WTC11 (cell line): ENCODE measurements around the gene ZDHHC19. TPM values are rescaled to one million over a fixed set of nuclear protein-coding genes. Genes with fewer than 3 reads are reported as not detected.
A peak's percentile ranks its signal among the peaks of the same experiment; 100 is the strongest.

ENCODE experiments used
- ATAC-seq: fragments of 200-7000 bp; cut with Tn5 transposase; 2 replicates; pipeline ENCODE4 v1.10.0; 2021; ENCODE audit warnings: mild to moderate bottlenecking, moderate library complexity
- CTCF ChIA-PET: fragments of 300-600 bp; sonication (Branson Sonifier 250); formaldehyde crosslinking; loops from one replicate; lab custom pipeline; 2021; ENCODE audit warnings: antibody characterized with exemption; lab: Charles Lee
- POLR2A ChIA-PET: fragments of 350-600 bp; sonication (Branson Sonifier 250); formaldehyde crosslinking; loops from one replicate; lab custom pipeline; 2021; ENCODE audit warnings: antibody characterized with exemption; lab: Charles Lee
- DNase-seq: peaks from one replicate; pipeline ENCODE4 v3.0.0; 2021; ENCODE audit warnings: low spot score
- H3K27ac Mint-ChIP-seq: 2 replicates; pipeline ENCODE4 v1.8.0; 2021; ENCODE audit warnings: mixed read lengths
- H3K27me3 Mint-ChIP-seq: 2 replicates; pipeline ENCODE4 v1.8.0; 2021; ENCODE audit warnings: low read depth, mild to moderate bottlenecking, moderate library complexity, mixed read lengths
- H3K36me3 Mint-ChIP-seq: 2 replicates; pipeline ENCODE4 v1.8.0; 2021; ENCODE audit warnings: mixed read lengths
- H3K4me1 Mint-ChIP-seq: 2 replicates; pipeline ENCODE4 v1.8.0; 2022; ENCODE audit warnings: mixed read lengths
- H3K4me3 Mint-ChIP-seq: 2 replicates; pipeline ENCODE4 v1.8.0; 2021; ENCODE audit warnings: mild to moderate bottlenecking, moderate library complexity, mixed read lengths
- H3K9me3 Mint-ChIP-seq: 2 replicates; pipeline ENCODE4 v1.8.0; 2021; ENCODE audit warnings: mixed read lengths
- AFF4 ChIP-seq: sonication (generic); formaldehyde crosslinking; IDR thresholded peaks from 2 replicates; pipeline ENCODE4 v1.8.1; 2023; ENCODE audit warnings: mild to moderate bottlenecking, missing genetic modification reagents, borderline replicate concordance
- CDX4 ChIP-seq: fragments of 250-450 bp; sonication (Bioruptor Pico); IDR thresholded peaks from 2 replicates; pipeline ENCODE4 v1.9.0; 2021; ENCODE audit warnings: moderate library complexity, mild to moderate bottlenecking, inconsistent platforms, borderline replicate concordance
- ETV6 ChIP-seq: sonication (generic); formaldehyde crosslinking; IDR thresholded peaks from 2 replicates; pipeline ENCODE4 v1.8.1; 2022; ENCODE audit warnings: mild to moderate bottlenecking, missing genetic modification reagents
- GTF2I ChIP-seq: fragments of 250-450 bp; sonication (Bioruptor Pico); conservative IDR thresholded peaks from 2 replicates; pipeline ENCODE4 v1.4.0; 2021; ENCODE audit warnings: mild to moderate bottlenecking
- IRF2 ChIP-seq: sonication (generic); formaldehyde crosslinking; IDR thresholded peaks from 2 replicates; pipeline ENCODE4 v1.8.0; 2022; ENCODE audit warnings: low read depth, missing genetic modification reagents, borderline replicate concordance
- MAX ChIP-seq: sonication (generic); formaldehyde crosslinking; IDR thresholded peaks from 2 replicates; pipeline ENCODE4 v1.8.0; 2022; ENCODE audit warnings: mild to moderate bottlenecking, missing genetic modification reagents
- PRDM15 ChIP-seq: sonication (generic); formaldehyde crosslinking; IDR thresholded peaks from 2 replicates; pipeline ENCODE4 v1.8.0; 2022; ENCODE audit warnings: missing genetic modification reagents
- PRRX2 ChIP-seq: fragments of 250-450 bp; sonication (Bioruptor Pico); IDR thresholded peaks from 2 replicates; pipeline ENCODE4 v1.8.0; 2021; ENCODE audit warnings: mild to moderate bottlenecking
- SOX15 ChIP-seq: fragments of 250-450 bp; sonication (Bioruptor Pico); IDR thresholded peaks from 2 replicates; pipeline ENCODE4 v1.9.0; 2021; ENCODE audit warnings: mild to moderate bottlenecking
- SP1 ChIP-seq: sonication (generic); formaldehyde crosslinking; conservative IDR thresholded peaks from 2 replicates; pipeline ENCODE4 v1.8.1; 2022; ENCODE audit warnings: missing genetic modification reagents
- TP53 ChIP-seq: sonication (generic); formaldehyde crosslinking; IDR thresholded peaks from 2 replicates; pipeline ENCODE4 v1.8.1; 2023; ENCODE audit warnings: mild to moderate bottlenecking, missing genetic modification reagents
- ZBTB43 ChIP-seq: sonication (generic); formaldehyde crosslinking; IDR thresholded peaks from 2 replicates; pipeline ENCODE4 v1.8.1; 2023; ENCODE audit warnings: mild to moderate bottlenecking, missing genetic modification reagents
- ZNF263 ChIP-seq: sonication (generic); formaldehyde crosslinking; IDR thresholded peaks from 2 replicates; pipeline ENCODE4 v1.8.1; 2022; ENCODE audit warnings: low read depth, mild to moderate bottlenecking, moderate library complexity, missing genetic modification reagents
- ZNF423 ChIP-seq: fragments of 250-450 bp; sonication (Bioruptor Pico); IDR thresholded peaks from 2 replicates; pipeline ENCODE4 v2.1.2; 2022; ENCODE audit warnings: mild to moderate bottlenecking, moderate library complexity
- ZNF512 ChIP-seq: sonication (generic); formaldehyde crosslinking; IDR thresholded peaks from 2 replicates; pipeline ENCODE4 v1.8.1; 2022; ENCODE audit warnings: missing genetic modification reagents, borderline replicate concordance
- total RNA-seq: library from RNA; stranded (reverse); gene quantifications from 3 replicates; pipeline ENCODE4 v1.2.3, GENCODE V29; 2021

ZDHHC19 gene
- total RNA-seq, 1 experiment from 2014 or later = 4.4 TPM

GRCh38 chr3:196219194-196219969, 8.2 kb upstream of the ZDHHC19 start:
- H3K27me3 Mint-ChIP-seq = no peaks in the 10 kb centered on the region
- H3K9me3 Mint-ChIP-seq = no peaks in the 10 kb centered on the region
- ChIA-PET CTCF (interaction anchor here (1.7 kb wide), 1 partner anchor 9 kb away, joined by 3 read pairs; no protein-coding TSS in a partner anchor), POLR2A (no interaction called here)
- H3K4me1 Mint-ChIP-seq = peaks cover 39% of the 10 kb centered on the region
- no peak overlapping the region for H3K4me3 Mint-ChIP-seq
- TF ChIP-seq MAX (CRISPR knock-in tag) (no peak), IRF2 (no peak), AFF4 (CRISPR knock-in tag) (no peak), PRRX2 (no peak), TP53 (CRISPR knock-in tag) (no peak), ZBTB43 (CRISPR knock-in tag) (no peak), PRDM15 (CRISPR knock-in tag) (no peak), SP1 (CRISPR knock-in tag) (no peak), CDX4 (CRISPR knock-in tag) (no peak), SOX15 (no peak), ZNF263 (CRISPR knock-in tag) (no peak), ZNF423 (no peak)
- no peak for ATAC-seq
- DNase-seq = no peak
- H3K27ac Mint-ChIP-seq = peak overlapping the region; percentile 60; the same call in 1 of the 2 replicates
- H3K36me3 Mint-ChIP-seq = no peaks in the 10 kb centered on the region

GRCh38 chr3:196218155-196218712, 7.0 kb upstream of the ZDHHC19 start:
- peaks cover 41% of the 10 kb centered on the region for H3K4me1 Mint-ChIP-seq
- no peak for TF ChIP-seq GTF2I (CRISPR knock-in tag)
- no peak for TF ChIP-seq MAX (CRISPR knock-in tag)
- TF ChIP-seq ETV6 = no peak
- no peak for TF ChIP-seq ZNF512
- TF ChIP-seq, all 79 proteins: peak for 0
- ChIA-PET CTCF (no interaction called here), POLR2A (interaction anchor here (0.7 kb wide), 1 partner anchor 99 kb away, joined by 3 read pairs; no protein-coding TSS in a partner anchor)
- no peak for ATAC-seq
- Mint-ChIP-seq H3K9me3 (no peaks in the 10 kb centered on the region), H3K36me3 (no peaks in the 10 kb centered on the region), H3K27ac (no peak overlapping the region), H3K27me3 (no peaks in the 10 kb centered on the region), H3K4me3 (no peak overlapping the region)
- DNase-seq = no peak
